CD4-positive, CD25-positive, alpha-beta regulatory T cell (primary cell): ENCODE measurements around the gene ULBP1. TPM values are rescaled to one million over a fixed set of nuclear protein-coding genes. Genes with fewer than 3 reads are reported as not detected.
"Not testable (repeated sequence)": the region's sequence is repeated elsewhere in the genome, so short reads cannot be mapped to it uniquely, and the experiment has no call there.

Experiments used
- ATAC-seq, 2 donors: fragments of 150-1000 bp; cut with Tn5 transposase; one replicate each; pipeline ENCODE4 v1.10.0; 2021; ENCODE audit warnings: low read depth in 2 of 2, moderate number of reproducible peaks in 2 of 2, moderate library complexity in 1 of 2
- DNase-seq, 3 donors: peaks; one replicate each; pipeline versions ENCODE4 v3.0.0 to v3.0.0-alpha.2; 2012 to 2022; ENCODE audit warnings: mixed read lengths in 1 of 3
- H3K27ac ChIP-seq: one replicate; pipeline ENCODE4 v1.7.0; 2013; ENCODE audit warnings: mild to moderate bottlenecking, low read length; ENCODE audit not compliant: insufficient read depth, poor library complexity, severe bottlenecking
- H3K27me3 ChIP-seq: one replicate; pipeline ENCODE4 v1.7.0; 2013; ENCODE audit warnings: low read length; ENCODE audit not compliant: control insufficient read depth, insufficient read depth
- H3K36me3 ChIP-seq: one replicate; pipeline ENCODE4 v1.7.0; 2013; ENCODE audit warnings: mild to moderate bottlenecking, low read length, moderate library complexity; ENCODE audit not compliant: control insufficient read depth, insufficient read depth
- H3K4me1 ChIP-seq: 2 replicates; pipeline ENCODE4 v1.7.0; 2013; ENCODE audit warnings: mild to moderate bottlenecking, low read length; ENCODE audit not compliant: insufficient read depth, control insufficient read depth, poor library complexity, severe bottlenecking
- H3K4me3 ChIP-seq: one replicate; pipeline ENCODE4 v1.7.0; 2013; ENCODE audit warnings: low read depth, mild to moderate bottlenecking, low read length, moderate library complexity
- H3K9me3 ChIP-seq, 2 experiments: 1 replicate in 1 of 2; 2 replicates in 1 of 2; pipeline ENCODE4 v1.7.0; 2013; ENCODE audit warnings: low read length in 2 of 2, mild to moderate bottlenecking in 1 of 2, moderate library complexity in 1 of 2; ENCODE audit not compliant: control insufficient read depth in 2 of 2
- H3K27ac Mint-ChIP-seq, 3 donors: one replicate each; pipeline ENCODE4 v1.8.0; 2020 to 2022; ENCODE audit warnings: mild to moderate bottlenecking in 3 of 3, mixed read lengths in 3 of 3, moderate library complexity in 2 of 3
- H3K27me3 Mint-ChIP-seq: one replicate; pipeline ENCODE4 v1.8.0; 2022; ENCODE audit warnings: mild to moderate bottlenecking, mixed read lengths
- H3K36me3 Mint-ChIP-seq: one replicate; pipeline ENCODE4 v1.8.0; 2020; ENCODE audit warnings: mixed read lengths
- H3K4me1 Mint-ChIP-seq, 4 donors: one replicate each; pipeline ENCODE4 v1.8.0; 2020 to 2022; ENCODE audit warnings: mixed read lengths in 4 of 4, mild to moderate bottlenecking in 1 of 4
- H3K4me3 Mint-ChIP-seq, 4 donors: one replicate each; pipeline ENCODE4 v1.8.0; 2020 to 2022; ENCODE audit warnings: mild to moderate bottlenecking in 4 of 4, mixed read lengths in 4 of 4, moderate library complexity in 3 of 4
- H3K9me3 Mint-ChIP-seq, 7 donors: one replicate each; pipeline ENCODE4 v1.8.0; 2020 to 2022; ENCODE audit warnings: mixed read lengths in 7 of 7, mild to moderate bottlenecking in 3 of 7, moderate library complexity in 2 of 7
- polyA plus RNA-seq, 4 donors: library from polyadenylated mRNA; unstranded; fragments of 300-500 nt; fragmentation: Illumina TruSeq; gene quantifications; one replicate each; pipeline ENCODE4 v1.2.3, GENCODE V29; 2021
- total RNA-seq: library from RNA; stranded (reverse); gene quantifications from one replicate; pipeline ENCODE4 v1.2.3, GENCODE V29; 2022

Gene ULBP1
- total and polyA plus RNA-seq, 5 donors from 2014 or later: 0.64 TPM; not detected in 4

- H3K4me3 Mint-ChIP-seq: no peak overlapping the region
- H3K9me3 Mint-ChIP-seq: peaks cover 0 to 3% (median 0%) of the 10 kb centered on the region in 7 donors
- H3K4me3 ChIP-seq: no peak overlapping the region
- H3K9me3 ChIP-seq: no peaks in the 10 kb centered on the region
- peaks cover 19% of the 10 kb centered on the region for H3K27me3 ChIP-seq
- peak overlapping the region in 1 of 3 donors; percentile 39 for H3K27ac Mint-ChIP-seq
- H3K36me3 ChIP-seq: no peaks in the 10 kb centered on the region
- ATAC-seq: no peak
- H3K27me3 Mint-ChIP-seq: peaks cover 49% of the 10 kb centered on the region
- H3K4me1 Mint-ChIP-seq: peaks cover 0 to 2% (median under 1%) of the 10 kb centered on the region in 4 donors
- H3K36me3 Mint-ChIP-seq: no peaks in the 10 kb centered on the region
- no peaks in the 10 kb centered on the region for H3K4me1 ChIP-seq
- no peak for DNase-seq
- no peak overlapping the region for H3K27ac ChIP-seq
Observed at GRCh38 chr6:149948011-149948410, 15.7 kb upstream of the ULBP1 start.

- no peak overlapping the region for H3K27ac Mint-ChIP-seq
Observed at GRCh38 chr6:149948616-149949015, 15.1 kb upstream of the ULBP1 start.

GRCh38 chr6:149950423-149950822 is 13.3 kb upstream of the ULBP1 start:
- no peak for ATAC-seq
- Histone ChIP-seq H3K27ac (no peak overlapping the region), H3K4me1 (peaks cover 7% of the 10 kb centered on the region), H3K36me3 (no peaks in the 10 kb centered on the region), H3K9me3 (no peaks in the 10 kb centered on the region), H3K4me3 (no peak overlapping the region), H3K27me3 (peaks cover 28% of the 10 kb centered on the region)
- Mint-ChIP-seq H3K36me3 (no peaks in the 10 kb centered on the region), H3K27me3 (peaks cover 64% of the 10 kb centered on the region), H3K4me3 (no peak overlapping the region), H3K9me3 (peaks cover 0 to 1% (median 0%) of the 10 kb centered on the region in 7 donors), H3K4me1 (peaks cover 0 to 10% (median 3%) of the 10 kb centered on the region in 4 donors), H3K27ac (no peak overlapping the region)
- DNase-seq: no peak

More at GRCh38 chr6:149948616-149949015, 15.1 kb upstream of the ULBP1 start:
- Histone ChIP-seq H3K27me3 (peaks cover 25% of the 10 kb centered on the region), H3K9me3 (no peaks in the 10 kb centered on the region), H3K4me1 (peaks cover under 1% of the 10 kb centered on the region), H3K4me3 (no peak overlapping the region), H3K27ac (no peak overlapping the region), H3K36me3 (no peaks in the 10 kb centered on the region)
- Mint-ChIP-seq H3K4me3 (no peak overlapping the region), H3K36me3 (no peaks in the 10 kb centered on the region), H3K4me1 (peaks cover 0 to 3% (median 0%) of the 10 kb centered on the region in 4 donors), H3K27me3 (peaks cover 55% of the 10 kb centered on the region), H3K9me3 (peaks cover 0 to 3% (median 0%) of the 10 kb centered on the region in 7 donors)
- ATAC-seq: no peak
- no peak for DNase-seq

- H3K27me3 ChIP-seq: peaks cover 35% of the 10 kb centered on the region
- Mint-ChIP-seq H3K27me3 (peaks cover 71% of the 10 kb centered on the region), H3K36me3 (no peaks in the 10 kb centered on the region), H3K4me3 (no peak overlapping the region), H3K4me1 (peaks cover 0 to 13% (median 3%) of the 10 kb centered on the region in 4 donors), H3K27ac (no peak overlapping the region), H3K9me3 (peaks cover 0 to 1% (median 0%) of the 10 kb centered on the region in 7 donors)
- no peak overlapping the region for H3K27ac ChIP-seq
- no peak overlapping the region for H3K4me3 ChIP-seq
- no peaks in the 10 kb centered on the region for H3K9me3 ChIP-seq
- no peaks in the 10 kb centered on the region for H3K36me3 ChIP-seq
- H3K4me1 ChIP-seq: peaks cover 7% of the 10 kb centered on the region
- ATAC-seq (no peak), DNase-seq (no peak)
Observed at GRCh38 chr6:149951096-149951495, 12.6 kb upstream of the ULBP1 start.

GRCh38 chr6:149951626-149952025 is 12.1 kb upstream of the ULBP1 start:
- Mint-ChIP-seq H3K4me3 (no peak overlapping the region), H3K27me3 (peaks cover 72% of the 10 kb centered on the region), H3K27ac (no peak overlapping the region), H3K9me3 (peaks cover 0 to 1% (median 0%) of the 10 kb centered on the region in 7 donors), H3K4me1 (peaks cover 0 to 13% (median 3%) of the 10 kb centered on the region in 4 donors), H3K36me3 (no peaks in the 10 kb centered on the region)
- Histone ChIP-seq H3K27ac (no peak overlapping the region), H3K36me3 (no peaks in the 10 kb centered on the region), H3K9me3 (no peaks in the 10 kb centered on the region), H3K4me1 (peaks cover 7% of the 10 kb centered on the region), H3K27me3 (peaks cover 36% of the 10 kb centered on the region), H3K4me3 (no peak overlapping the region)
- no peak for ATAC-seq
- no peak for DNase-seq

GRCh38 chr6:149953390-149953789 is 10.4 kb upstream of the ULBP1 start:
- peak overlapping the region in 1 of 4 donors; percentile 9 for H3K4me3 Mint-ChIP-seq
- not testable (repeated sequence) for H3K4me1 ChIP-seq, H3K4me3 ChIP-seq, ATAC-seq, H3K27ac ChIP-seq, H3K36me3 Mint-ChIP-seq, H3K9me3 Mint-ChIP-seq, H3K27ac Mint-ChIP-seq, H3K9me3 ChIP-seq, H3K36me3 ChIP-seq, DNase-seq
- peaks cover 43% of the 10 kb centered on the region for H3K27me3 ChIP-seq
- peaks cover 0 to 13% (median 3%) of the 10 kb centered on the region in 4 donors for H3K4me1 Mint-ChIP-seq
- peaks cover 83% of the 10 kb centered on the region for H3K27me3 Mint-ChIP-seq

GRCh38 chr6:149953934-149954327 is 9.8 kb upstream of the ULBP1 start:
- not testable (repeated sequence) for H3K4me3 ChIP-seq, H3K36me3 ChIP-seq, H3K4me3 Mint-ChIP-seq, DNase-seq, H3K9me3 ChIP-seq, H3K4me1 ChIP-seq, H3K9me3 Mint-ChIP-seq, H3K27ac Mint-ChIP-seq, H3K27ac ChIP-seq, H3K36me3 Mint-ChIP-seq
- peaks cover 43% of the 10 kb centered on the region for H3K27me3 ChIP-seq
- ATAC-seq: peak; percentile 57 to 61
- Mint-ChIP-seq H3K27me3 (peaks cover 88% of the 10 kb centered on the region), H3K4me1 (peaks cover 0 to 13% (median 3%) of the 10 kb centered on the region in 4 donors)

GRCh38 chr6:149954328-149954983 is 9.3 kb upstream of the ULBP1 start:
- H3K27me3 ChIP-seq: peaks cover 46% of the 10 kb centered on the region
- peak overlapping the region in 1 of 4 donors; percentile 58 for H3K4me3 Mint-ChIP-seq
- not testable (repeated sequence) for H3K4me3 ChIP-seq, H3K36me3 Mint-ChIP-seq, H3K9me3 ChIP-seq, H3K4me1 ChIP-seq, H3K27ac ChIP-seq, DNase-seq, H3K27ac Mint-ChIP-seq, H3K9me3 Mint-ChIP-seq, H3K36me3 ChIP-seq
- H3K4me1 Mint-ChIP-seq: peaks cover 0 to 13% (median 3%) of the 10 kb centered on the region in 4 donors
- peak in 1 of 2 donors; percentile 32 for ATAC-seq
- peaks cover 89% of the 10 kb centered on the region for H3K27me3 Mint-ChIP-seq
